ENCODE data around the gene GAA.
A peak's percentile ranks its signal among the peaks of the same experiment; 100 is the strongest.

The GAA gene

GRCh38 chr17:80104956-80105375, 3.6 kb downstream of the GAA start:
- DNase-seq, result no peak

GRCh38 chr17:80105762-80106161, 4.4 kb downstream of the GAA start:
- DNase-seq, result peak; percentile 71

GRCh38 chr17:80106176-80106575, 4.8 kb downstream of the GAA start:
- DNase-seq, result peak; percentile 18

GRCh38 chr17:80106751-80107150, 5.4 kb downstream of the GAA start:
- no peak for DNase-seq

GRCh38 chr17:80107231-80108021, 6.0 kb downstream of the GAA start:
- no peak for DNase-seq

- DNase-seq, result no peak
Observed at GRCh38 chr17:80108036-80108971, 6.9 kb downstream of the GAA start.

GRCh38 chr17:80109066-80109660, 7.8 kb downstream of the GAA start:
- DNase-seq, result no peak

GRCh38 chr17:80109713-80110446, 8.5 kb downstream of the GAA start:
- peak; percentile 94 for DNase-seq

GRCh38 chr17:80110447-80110812, 9.0 kb downstream of the GAA start:
- no peak for DNase-seq

GRCh38 chr17:80110927-80111701, 9.7 kb downstream of the GAA start:
- DNase-seq, result no peak

GRCh38 chr17:80111702-80112470, 10.5 kb downstream of the GAA start:
- DNase-seq, result no peak

- no peak for DNase-seq
Observed at GRCh38 chr17:80112471-80113032, 11.2 kb downstream of the GAA start.

GRCh38 chr17:80113033-80113484, 11.7 kb downstream of the GAA start:
- DNase-seq, result no peak

- DNase-seq, result no peak
Observed at GRCh38 chr17:80114758-80115157, 13.4 kb downstream of the GAA start.

GRCh38 chr17:80115159-80115558, 13.8 kb downstream of the GAA start:
- no peak for DNase-seq

GRCh38 chr17:80116276-80116920, 15.0 kb downstream of the GAA start:
- DNase-seq, result no peak

GRCh38 chr17:80116921-80117380, 15.6 kb downstream of the GAA start:
- no peak for DNase-seq

- no peak for DNase-seq
Observed at GRCh38 chr17:80117491-80118401, 16.4 kb downstream of the GAA start.

All from NCI-H2171 (cell line).